ENCODE results near the gene SNRNP70. TPM values are rescaled to one million over a fixed set of nuclear protein-coding genes. Genes with fewer than 3 reads are reported as not detected.

SNRNP70 gene
- total and polyA plus RNA-seq, 2 of the 13 experiments (the other 11 are each of a cell fraction or from before 2014, with no cell fraction given) = 150 to 210 TPM

GRCh38 chr19:49085020-49085867 is at the start of gene SNRNP70 (continued):
- TF ChIP-seq SCMH1 (CRISPR knock-in tag; IDR thresholded peaks at IDR 0.05; ENCODE audit: borderline replicate concordance) (no peak), NCOA2 (CRISPR knock-in tag; IDR thresholded peaks at IDR 0.05) (peak; percentile 62; the same call in 1 of the 2 replicates), ZNF784 (CRISPR knock-in tag; IDR thresholded peaks at IDR 0.05; ENCODE audit: borderline replicate concordance) (peak; percentile 22; the same call in 1 of the 2 replicates), ZBTB33 (CRISPR knock-in tag; IDR thresholded peaks at IDR 0.05) (no peak), SNAPC5 (CRISPR knock-in tag; IDR thresholded peaks at IDR 0.05; ENCODE audit: borderline replicate concordance) (0 out of 2 replicates have a peak, but pooled peaks have one; percentile 35), IRF2 (CRISPR knock-in tag; IDR thresholded peaks at IDR 0.05) (no peak), FUBP1 (CRISPR knock-in tag; IDR thresholded peaks at IDR 0.05; ENCODE audit: borderline replicate concordance) (no peak), ZNF597 (CRISPR knock-in tag; IDR thresholded peaks at IDR 0.05) (no peak), ESRRA (CRISPR knock-in tag; IDR thresholded peaks at IDR 0.05; ENCODE audit: low read depth) (no peak), ZBTB14 (CRISPR knock-in tag; IDR thresholded peaks at IDR 0.05) (no peak), TBL1XR1 (IDR thresholded peaks at IDR 0.05; ENCODE audit: borderline replicate concordance, low read length, partially characterized antibody) (no peak), MYPOP (CRISPR knock-in tag; IDR thresholded peaks at IDR 0.05) (peak; percentile 94), KDM5A (IDR thresholded peaks at IDR 0.05; ENCODE audit: borderline replicate concordance, low read length) (peak; percentile 76), ZNF883 (CRISPR knock-in tag; IDR thresholded peaks at IDR 0.05; ENCODE audit: not compliant biosample characterization) (peak; percentile 71), ZBTB34 (CRISPR knock-in tag; IDR thresholded peaks at IDR 0.05) (0 out of 2 replicates have a peak, but pooled peaks have one; percentile 30), MED13 (CRISPR knock-in tag; IDR thresholded peaks at IDR 0.05) (peak; percentile 95), HMGA1 (CRISPR knock-in tag; conservative IDR thresholded peaks at IDR 0.05) (no peak)
